SJCRH30 (cell line): ENCODE results near the gene INCA1. TPM values are rescaled to one million over a fixed set of nuclear protein-coding genes. Genes with fewer than 3 reads are reported as not detected.

ENCODE experiments used
- DNase-seq, 2 experiments: peaks; one replicate each; pipeline ENCODE4 v3.0.0-alpha.2; 2015 to 2020
- H3K27ac ChIP-seq: fragments of 250-450 bp; sonication (Bioruptor Pico); 2 replicates; pipeline ENCODE4 v1.5.1; 2020; ENCODE audit warnings: mild to moderate bottlenecking, moderate library complexity
- H3K27me3 ChIP-seq: fragments of 250-450 bp; sonication (Bioruptor Pico); 2 replicates; pipeline ENCODE4 v1.5.1; 2020; ENCODE audit warnings: mild to moderate bottlenecking, moderate library complexity
- H3K36me3 ChIP-seq: fragments of 250-450 bp; sonication (Bioruptor Pico); 2 replicates; pipeline ENCODE4 v1.5.1; 2020; ENCODE audit warnings: mild to moderate bottlenecking, moderate library complexity
- H3K4me1 ChIP-seq: fragments of 250-450 bp; sonication (Bioruptor Pico); 2 replicates; pipeline ENCODE4 v1.5.1; 2020; ENCODE audit warnings: mild to moderate bottlenecking, moderate library complexity
- H3K4me3 ChIP-seq: fragments of 250-450 bp; sonication (Bioruptor Pico); 2 replicates; pipeline ENCODE4 v1.5.1; 2020; ENCODE audit warnings: mild to moderate bottlenecking, moderate library complexity
- H3K9me3 ChIP-seq: fragments of 250-450 bp; sonication (Bioruptor Pico); replicated peaks from 2 replicates; pipeline ENCODE4 v1.5.1; 2020; ENCODE audit warnings: mild to moderate bottlenecking, moderate library complexity
- total RNA-seq: library from RNA; depleted of rRNA; stranded (reverse); fragments of >200 nt; shearing (Covaris generic); gene quantifications from 2 replicates; pipeline ENCODE4 v1.2.3, GENCODE V29; 2014

The INCA1 gene
- total RNA-seq, 1 experiment from 2014 or later = not detected

GRCh38 chr17:4994081-4994595, 3.2 kb downstream of the INCA1 start:
- Histone ChIP-seq H3K27me3 (no peaks in the 10 kb centered on the region), H3K4me3 (no peak overlapping the region), H3K4me1 (no peaks in the 10 kb centered on the region), H3K27ac (no peak overlapping the region), H3K36me3 (no peaks in the 10 kb centered on the region), H3K9me3 (no peaks in the 10 kb centered on the region)
- no peak for DNase-seq

GRCh38 chr17:4987767-4988567, 9.4 kb downstream of the INCA1 start:
- Histone ChIP-seq H3K27me3 (no peaks in the 10 kb centered on the region), H3K9me3 (no peaks in the 10 kb centered on the region), H3K36me3 (no peaks in the 10 kb centered on the region), H3K4me1 (no peaks in the 10 kb centered on the region; the same call in 1 of the 2 replicates), H3K27ac (peak overlapping the region; percentile 21), H3K4me3 (peak overlapping the region; percentile 84)
- DNase-seq = peak; percentile 21 to 40

- DNase-seq = peak; percentile 81 to 85
- Histone ChIP-seq H3K27ac (peak within 1 kb of the TSS; percentile 21), H3K27me3 (no peaks in the 10 kb centered on the region), H3K9me3 (no peaks in the 10 kb centered on the region), H3K36me3 (no peaks in the 10 kb centered on the region), H3K4me3 (peak within 1 kb of the TSS; percentile 84), H3K4me1 (no peaks in the 10 kb centered on the region; the same call in 1 of the 2 replicates)
Observed at GRCh38 chr17:4986951-4987766, 10.2 kb downstream of the INCA1 start, which contains the start of gene CAMTA2. Gene CAMTA2 (minus strand): TSS chr17:4987675. CDS start chr17:4986222, 1,453 bp downstream.

- Histone ChIP-seq H3K27ac (no peak overlapping the region), H3K4me1 (no peaks in the 10 kb centered on the region; the same call in 1 of the 2 replicates), H3K9me3 (no peaks in the 10 kb centered on the region), H3K27me3 (no peaks in the 10 kb centered on the region), H3K36me3 (no peaks in the 10 kb centered on the region), H3K4me3 (peak overlapping the region; percentile 84)
- no peak for DNase-seq
Observed at GRCh38 chr17:4986403-4986802, 10.9 kb downstream of the INCA1 start.

GRCh38 chr17:4982305-4982704, 15.0 kb downstream of the INCA1 start:
- Histone ChIP-seq H3K4me3 (no peak overlapping the region), H3K4me1 (no peaks in the 10 kb centered on the region), H3K27ac (no peak overlapping the region), H3K36me3 (no peaks in the 10 kb centered on the region), H3K27me3 (no peaks in the 10 kb centered on the region), H3K9me3 (no peaks in the 10 kb centered on the region)
- no peak for DNase-seq

- Histone ChIP-seq H3K4me1 (no peaks in the 10 kb centered on the region), H3K4me3 (no peak overlapping the region), H3K9me3 (no peaks in the 10 kb centered on the region), H3K27ac (no peak overlapping the region), H3K36me3 (no peaks in the 10 kb centered on the region), H3K27me3 (no peaks in the 10 kb centered on the region)
- DNase-seq = peak; percentile 34 to 72
Observed at GRCh38 chr17:4980644-4981216, 16.6 kb downstream of the INCA1 start.

GRCh38 chr17:4978726-4979125, 18.6 kb downstream of the INCA1 start:
- H3K36me3 ChIP-seq = no peaks in the 10 kb centered on the region

GRCh38 chr17:4974115-4974670, 23.1 kb downstream of the INCA1 start:
- Histone ChIP-seq H3K36me3 (no peaks in the 10 kb centered on the region), H3K27me3 (no peaks in the 10 kb centered on the region), H3K27ac (no peak overlapping the region), H3K9me3 (no peaks in the 10 kb centered on the region), H3K4me3 (no peak overlapping the region), H3K4me1 (no peaks in the 10 kb centered on the region)
- DNase-seq = no peak

More at GRCh38 chr17:4978726-4979125, 18.6 kb downstream of the INCA1 start:
- H3K27ac ChIP-seq = no peak overlapping the region
- H3K9me3 ChIP-seq = no peaks in the 10 kb centered on the region
- no peak for DNase-seq
- H3K4me3 ChIP-seq = no peak overlapping the region
- no peaks in the 10 kb centered on the region for H3K27me3 ChIP-seq
- H3K4me1 ChIP-seq = no peaks in the 10 kb centered on the region

GRCh38 chr17:4973256-4974114, 23.8 kb downstream of the INCA1 start:
- H3K36me3 ChIP-seq = no peaks in the 10 kb centered on the region
- H3K9me3 ChIP-seq = no peaks in the 10 kb centered on the region
- H3K27ac ChIP-seq = no peak overlapping the region
- H3K27me3 ChIP-seq = no peaks in the 10 kb centered on the region
- H3K4me3 ChIP-seq = no peak overlapping the region
- no peaks in the 10 kb centered on the region for H3K4me1 ChIP-seq
- DNase-seq = no peak

- H3K27me3 ChIP-seq = no peaks in the 10 kb centered on the region
- H3K36me3 ChIP-seq = no peaks in the 10 kb centered on the region
- H3K4me1 ChIP-seq = no peaks in the 10 kb centered on the region
- no peaks in the 10 kb centered on the region for H3K9me3 ChIP-seq
- no peak overlapping the region for H3K27ac ChIP-seq
- no peak overlapping the region for H3K4me3 ChIP-seq
- no peak for DNase-seq
Observed at GRCh38 chr17:4972752-4973151, 24.6 kb downstream of the INCA1 start.

GRCh38 chr17:4972322-4972721, 25.0 kb downstream of the INCA1 start:
- no peaks in the 10 kb centered on the region for H3K9me3 ChIP-seq
- H3K27me3 ChIP-seq = no peaks in the 10 kb centered on the region
- DNase-seq = no peak
- H3K27ac ChIP-seq = no peak overlapping the region
- H3K36me3 ChIP-seq = no peaks in the 10 kb centered on the region
- H3K4me1 ChIP-seq = no peaks in the 10 kb centered on the region
- no peak overlapping the region for H3K4me3 ChIP-seq

GRCh38 chr17:4971826-4972225, 25.5 kb downstream of the INCA1 start:
- Histone ChIP-seq H3K27ac (no peak overlapping the region), H3K9me3 (no peaks in the 10 kb centered on the region), H3K36me3 (no peaks in the 10 kb centered on the region), H3K4me1 (no peaks in the 10 kb centered on the region), H3K27me3 (no peaks in the 10 kb centered on the region), H3K4me3 (no peak overlapping the region)
- DNase-seq = no peak

GRCh38 chr17:4970273-4970672, 27.0 kb downstream of the INCA1 start:
- no peak overlapping the region for H3K27ac ChIP-seq
- H3K36me3 ChIP-seq = no peaks in the 10 kb centered on the region
- no peak overlapping the region for H3K4me3 ChIP-seq
- no peak for DNase-seq
- no peaks in the 10 kb centered on the region for H3K4me1 ChIP-seq
- H3K27me3 ChIP-seq = no peaks in the 10 kb centered on the region
- H3K9me3 ChIP-seq = no peaks in the 10 kb centered on the region
